ENCODE measurements around the gene SCN8A.
"Not testable (repeated sequence)": the region's sequence is repeated elsewhere in the genome, so short reads cannot be mapped to it uniquely, and the experiment has no call there.

SCN8A gene

DNA sequence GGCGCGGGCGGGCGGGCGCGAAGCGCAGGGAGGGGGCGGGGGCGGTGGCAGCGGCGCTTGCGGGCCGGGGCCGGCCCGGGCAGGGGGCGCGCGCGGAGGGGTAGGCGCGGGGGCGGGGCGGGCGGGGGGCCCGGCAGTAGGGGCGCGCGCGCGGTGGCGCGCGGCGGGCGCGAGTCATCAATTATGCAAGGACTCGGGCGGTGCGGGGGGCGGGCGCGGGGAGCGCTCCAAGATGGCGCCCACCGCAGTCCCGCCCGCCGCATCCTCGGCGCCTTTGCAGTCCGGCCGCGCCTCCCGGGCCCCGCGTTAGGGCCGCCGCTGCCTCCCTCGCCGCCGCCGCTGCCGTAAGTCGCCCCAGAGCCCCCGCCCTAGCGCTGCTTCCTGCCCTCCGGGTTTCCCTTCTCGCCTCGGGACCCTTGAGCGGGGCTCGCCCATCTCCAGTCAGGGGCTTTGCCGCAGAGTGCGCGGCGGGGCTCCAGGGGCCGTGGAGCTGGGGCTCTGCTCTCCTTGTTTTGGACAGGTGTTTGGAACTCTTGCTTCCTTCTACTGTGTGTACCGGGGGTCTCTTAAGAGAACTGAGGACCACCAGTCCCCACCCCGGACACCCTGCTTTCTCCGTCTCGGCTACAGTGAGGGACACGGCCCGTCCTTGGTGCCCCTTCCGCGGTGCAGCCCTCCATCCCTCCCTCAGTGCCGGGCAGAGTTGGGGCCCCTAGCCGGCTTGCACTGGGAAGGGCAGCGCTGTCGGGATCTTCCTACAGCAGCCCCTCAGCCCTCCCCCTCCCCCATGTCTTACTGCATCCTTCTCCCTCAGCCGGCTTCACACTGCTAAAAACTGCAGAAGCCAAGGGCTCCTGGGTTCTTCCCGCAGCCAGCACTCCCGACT is at the start of gene SCN8A:
Gene SCN8A, plus strand, starts transcription at position 218 of the 886 bp plus-strand sequence. CDS start 71,585 bp downstream, outside the sequence.
- peak; percentile 12 for DNase-seq (ENCODE audit: low read depth)

- DNase-seq (ENCODE audit: low read depth), result no peak
Observed at GRCh38 chr12:51546097-51546496, 44.9 kb upstream of the SCN8A start.

DNA sequence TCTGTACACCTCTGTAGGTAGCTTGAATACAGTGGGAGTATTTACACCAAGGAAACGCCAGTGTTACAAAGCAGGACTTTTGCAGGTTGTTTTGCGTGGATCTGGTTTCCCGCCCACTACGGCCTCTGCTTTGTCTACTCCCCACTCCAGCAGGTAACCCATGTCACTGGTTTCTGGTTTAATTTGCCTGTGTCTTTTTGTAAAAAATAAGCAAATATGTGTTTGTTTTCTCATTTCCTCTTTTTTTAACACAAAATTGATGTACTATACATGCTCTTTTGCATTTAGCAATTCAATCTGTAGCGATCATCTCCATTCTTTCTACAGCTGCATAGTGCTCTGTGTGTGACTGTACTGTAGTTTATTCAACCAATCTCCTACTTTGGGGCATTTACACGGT is 43.4 kb upstream of the SCN8A start:
- no peak for DNase-seq (ENCODE audit: low read depth)

DNA sequence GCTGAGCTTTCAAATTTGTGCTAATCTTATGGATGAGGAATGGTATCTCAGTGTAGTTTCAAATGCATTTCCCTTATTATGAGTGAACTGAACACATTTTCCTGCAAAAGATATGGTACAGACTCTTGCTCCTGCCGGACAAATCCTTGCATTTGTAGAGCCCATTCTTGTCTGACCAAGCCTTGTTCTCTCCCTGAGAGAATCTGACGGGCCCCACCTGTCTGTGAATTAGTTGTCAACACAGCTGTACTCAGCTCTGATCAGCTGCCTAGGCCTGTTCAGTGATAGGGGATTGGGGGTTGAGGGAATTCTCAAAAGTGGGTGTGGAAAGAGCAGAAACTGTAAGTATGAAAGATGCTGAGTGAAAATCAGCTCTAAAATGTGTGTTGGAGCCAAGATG is 42.8 kb upstream of the SCN8A start:
- no peak for DNase-seq (ENCODE audit: low read depth)

DNA sequence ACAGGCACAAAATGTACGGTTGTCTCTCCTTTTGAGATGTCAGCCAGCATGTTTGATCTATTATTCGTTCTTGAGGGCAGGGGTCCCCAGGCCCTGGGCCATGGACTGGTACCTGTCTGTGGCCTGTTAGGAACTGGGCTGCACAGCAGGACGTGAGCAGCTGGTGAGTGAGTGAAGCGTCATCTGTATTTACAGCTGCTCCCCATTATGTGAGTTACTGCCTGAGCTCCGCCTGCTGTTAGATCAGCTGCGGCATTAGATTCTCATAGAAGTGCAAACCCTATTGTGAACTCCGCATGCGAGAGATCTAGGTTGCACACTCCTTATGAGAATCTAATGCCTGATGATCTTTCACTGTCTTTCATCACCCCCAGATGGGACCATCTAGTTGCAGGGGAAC is 41.4 kb upstream of the SCN8A start:
- no peak for DNase-seq (ENCODE audit: low read depth)

- DNase-seq (ENCODE audit: low read depth), result not testable (repeated sequence)
Observed at GRCh38 chr12:51568271-51569032, 22.6 kb upstream of the SCN8A start.

DNA sequence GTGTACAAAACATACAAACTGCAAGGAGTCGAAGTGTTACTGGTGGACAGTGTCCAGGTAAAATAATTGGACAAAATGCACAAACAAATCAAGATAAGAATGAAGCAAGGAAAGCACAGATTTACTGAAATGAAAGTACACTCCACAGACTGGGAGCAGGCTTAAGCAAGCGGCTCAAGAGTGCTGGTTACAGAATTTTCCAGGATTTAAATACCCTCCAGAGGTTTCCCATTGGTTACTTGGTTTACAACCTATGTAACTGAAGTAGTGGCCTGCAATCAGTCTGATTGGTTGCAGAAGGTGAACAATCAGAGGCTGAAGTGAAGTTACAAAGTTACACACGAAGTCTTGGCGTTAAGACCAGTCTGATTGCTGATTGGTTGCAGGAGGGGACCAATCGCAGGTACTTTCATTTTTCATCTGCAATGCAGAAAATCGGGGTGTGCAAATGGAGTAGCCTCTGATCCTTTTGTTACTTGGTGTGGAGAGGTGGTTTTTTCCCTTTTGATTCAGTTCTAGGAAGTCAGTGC is 11.6 kb upstream of the SCN8A start:
- DNase-seq (ENCODE audit: low read depth), result no peak

- DNase-seq (ENCODE audit: low read depth), result no peak
Observed at GRCh38 chr12:51589060-51589459, 2.0 kb upstream of the SCN8A start.

- no peak for DNase-seq (ENCODE audit: low read depth)
Observed at GRCh38 chr12:51589557-51590176, 1.4 kb upstream of the SCN8A start.

DNA sequence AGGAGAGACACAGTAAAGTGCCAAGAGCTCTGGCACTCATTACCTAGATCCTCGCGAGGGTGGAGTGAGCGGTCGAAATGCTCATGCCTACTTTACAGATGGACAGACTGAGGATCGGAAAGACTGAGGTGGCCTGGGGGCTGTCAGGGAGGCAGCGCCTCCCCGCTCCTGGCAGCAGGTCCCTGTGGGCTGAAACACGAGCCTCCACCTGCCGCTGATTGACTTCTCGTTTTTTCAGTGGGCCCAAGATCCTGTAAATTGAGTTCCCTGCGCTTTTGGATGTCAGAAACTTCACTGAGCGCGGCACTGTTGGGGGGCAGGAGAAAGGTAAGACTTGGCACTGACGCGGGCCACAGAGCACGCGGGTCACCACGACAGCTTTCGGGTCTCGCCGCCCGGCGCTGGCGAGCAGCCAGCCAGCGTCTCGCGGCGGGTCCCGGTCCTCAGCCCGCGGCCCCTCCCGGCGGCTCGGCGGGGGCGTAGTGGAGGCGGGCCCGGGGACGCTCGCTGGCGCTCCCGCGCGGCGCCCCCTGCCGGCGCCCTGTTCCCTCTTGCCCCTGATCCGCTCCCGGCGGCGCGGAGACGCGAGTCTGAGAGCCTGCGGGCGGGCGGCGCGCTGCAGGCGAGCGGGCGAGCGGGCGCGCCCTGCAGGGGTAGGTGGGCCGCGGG is 552 bp upstream of the SCN8A start:
- DNase-seq (ENCODE audit: low read depth), result peak; percentile 50

GRCh38 chr12:51592034-51592705 is 1.1 kb downstream of the SCN8A start:
- DNase-seq (ENCODE audit: low read depth), result no peak

DNA sequence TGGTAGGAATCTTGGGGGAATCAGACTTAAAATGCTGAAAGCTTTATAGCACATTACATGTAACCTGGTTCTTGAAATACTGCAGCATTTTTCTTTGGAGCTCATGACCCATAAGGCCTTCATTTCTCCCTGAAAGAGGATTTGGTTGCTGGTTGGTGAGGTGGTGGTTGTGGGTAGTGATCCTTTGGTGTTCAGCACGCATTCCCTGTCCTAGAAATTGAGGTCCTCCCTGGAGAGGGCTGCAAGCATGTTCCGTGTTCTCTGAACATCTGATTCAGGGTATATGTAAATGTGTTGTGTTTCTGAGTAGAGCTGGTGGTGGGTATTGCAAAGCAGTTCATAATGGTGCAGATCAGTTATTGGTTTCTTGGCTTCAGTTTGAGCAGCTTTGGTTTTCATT is 2.0 kb downstream of the SCN8A start:
- no peak for DNase-seq (ENCODE audit: low read depth)

DNA sequence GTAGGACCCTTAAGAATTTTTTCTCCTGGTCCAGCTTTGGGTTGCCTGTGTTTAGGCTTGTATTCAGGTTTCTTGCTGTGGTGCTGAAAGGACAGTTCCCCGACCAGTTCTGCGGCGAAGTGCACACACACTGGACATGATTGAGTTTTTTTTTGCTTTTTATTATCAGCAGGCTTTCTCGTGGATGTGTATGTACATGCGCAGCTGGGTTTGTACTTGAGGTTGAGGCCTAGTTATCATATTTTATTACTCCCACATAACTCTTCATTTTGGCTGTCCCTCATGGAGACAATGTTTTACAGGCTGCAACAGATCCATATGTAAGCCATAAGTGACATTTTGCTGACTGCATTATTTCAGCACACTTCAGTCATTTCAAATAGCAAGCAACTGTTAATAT is 2.5 kb downstream of the SCN8A start:
- no peak for DNase-seq (ENCODE audit: low read depth)

GRCh38 chr12:51598156-51598555 is 7.1 kb downstream of the SCN8A start:
- no peak for DNase-seq (ENCODE audit: low read depth)

DNA sequence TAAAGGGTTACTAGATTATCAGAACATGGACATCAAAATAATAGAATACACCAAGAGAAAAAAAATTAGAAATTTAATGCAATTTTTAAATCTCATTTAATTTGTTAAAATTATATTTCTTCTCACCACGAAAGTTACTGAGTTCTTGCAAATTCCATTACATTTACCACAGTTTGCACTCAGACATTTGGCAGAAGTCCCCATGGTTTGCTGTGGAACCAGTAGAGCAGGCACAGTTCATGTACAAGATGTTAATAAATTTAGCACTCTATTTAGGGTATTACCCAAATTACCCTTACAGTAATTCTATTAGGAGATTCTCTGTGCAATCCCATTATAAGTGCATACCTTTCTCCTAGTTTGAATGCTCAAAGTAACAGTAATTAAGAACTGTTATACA is 9.7 kb downstream of the SCN8A start:
- DNase-seq (ENCODE audit: low read depth), result no peak

GRCh38 chr12:51601241-51601640 is 10.2 kb downstream of the SCN8A start:
- no peak for DNase-seq (ENCODE audit: low read depth)

DNA sequence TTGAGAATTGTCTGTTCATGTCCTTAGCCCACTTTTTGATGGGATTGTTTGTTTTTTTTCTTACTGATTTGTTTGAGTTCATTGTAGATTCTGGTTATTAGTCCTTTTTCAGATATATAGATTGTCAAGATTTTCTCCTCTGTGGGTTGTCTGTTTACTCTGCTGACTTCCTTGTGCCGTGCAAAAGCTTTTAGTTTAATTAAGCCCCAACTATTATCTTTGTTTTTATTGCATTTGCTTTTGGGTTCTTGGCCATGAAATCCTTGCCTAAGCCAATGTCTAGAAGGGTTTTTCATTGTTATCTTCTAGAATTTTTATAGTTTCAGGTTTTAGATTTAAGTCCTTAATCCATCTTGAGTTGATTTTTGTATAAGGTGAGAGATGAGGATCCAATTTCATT is 14.9 kb downstream of the SCN8A start:
- DNase-seq (ENCODE audit: low read depth), result not testable (repeated sequence)

- DNase-seq (ENCODE audit: low read depth), result not testable (repeated sequence)
Observed at GRCh38 chr12:51607197-51607596, 16.2 kb downstream of the SCN8A start.

GRCh38 chr12:51620448-51620847 is 29.4 kb downstream of the SCN8A start:
- DNase-seq (ENCODE audit: low read depth), result no peak

GRCh38 chr12:51621156-51621922 is 30.3 kb downstream of the SCN8A start:
- DNase-seq (ENCODE audit: low read depth), result no peak

DNA sequence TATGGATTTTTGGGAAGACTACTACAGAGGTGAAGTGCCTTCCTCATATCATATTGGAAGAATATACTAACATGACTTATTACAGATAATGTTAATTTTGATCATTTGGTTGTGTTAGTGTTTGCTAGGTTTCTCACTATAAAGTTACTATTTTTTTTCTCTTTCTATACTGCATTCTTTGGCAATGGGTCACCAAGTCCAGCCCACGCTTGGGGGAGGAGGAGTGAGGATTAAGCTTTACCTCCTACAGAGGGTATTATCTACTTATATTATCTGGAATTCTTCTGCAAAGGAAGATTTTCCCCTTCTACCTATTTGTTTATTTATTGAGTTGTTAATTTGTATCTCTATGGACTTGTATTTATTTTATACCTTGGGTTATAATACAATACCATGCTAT is 31.5 kb downstream of the SCN8A start:
- no peak for DNase-seq (ENCODE audit: low read depth)

Measured in activated T-helper 1 cell treated with Interleukin-2 at 50 U/mL for 16 hours (primary cell).